Adrenal gland (tissue), 12 donors: ENCODE data around the gene TAS2R46. TPM values are rescaled to one million over a fixed set of nuclear protein-coding genes. Genes with fewer than 3 reads are reported as not detected.

Source experiments
- DNase-seq, 7 donors: peaks; one replicate each; pipeline ENCODE4 v3.0.0-alpha.2; 2019 to 2020
- H3K27ac ChIP-seq, 5 donors: fragments of 200-600 bp; sonication (generic) in 4 of 5; 1 replicate in 3 of 5; 2 replicates in 2 of 5; pipeline versions ENCODE4 v1.5.1 to v1.8.0; 2016 to 2020; ENCODE audit warnings: mild to moderate bottlenecking in 1 of 5
- H3K27me3 ChIP-seq: fragments of 200-600 bp; 2 replicates; pipeline ENCODE4 v1.8.0; 2021
- H3K36me3 ChIP-seq, 2 donors: fragments of 200-600 bp; replicated peaks in 1 of 2; 1 replicate in 1 of 2; 2 replicates in 1 of 2; pipeline versions ENCODE4 v1.5.1 to v1.8.0; 2018 to 2022
- H3K4me1 ChIP-seq, 2 donors: fragments of 200-600 bp; replicated peaks in 1 of 2; 1 replicate in 1 of 2; 2 replicates in 1 of 2; pipeline versions ENCODE4 v1.5.1 to v1.8.0; 2018 to 2021
- H3K4me3 ChIP-seq, 4 donors: fragments of 200-600 bp; sonication (generic) in 3 of 4; one replicate each; pipeline ENCODE4 v1.5.1; 2016 to 2018
- H3K9me3 ChIP-seq, 3 donors: fragments of 200-600 bp; sonication (generic) in 1 of 3; replicated peaks in 1 of 3; 1 replicate in 2 of 3; 2 replicates in 1 of 3; pipeline versions ENCODE4 v1.5.1 to v1.8.0; 2016 to 2021
- CTCF ChIP-seq, 6 experiments: fragments of 450-650 bp in 4 of 6; fragments of 200-600 bp in 2 of 6; sonication (generic) in 1 of 6; IDR thresholded peaks; 1 replicate in 5 of 6; 2 replicates in 1 of 6; pipeline versions ENCODE4 v1.5.1 to v1.8.0; 2016 to 2021; ENCODE audit warnings: antibody characterized with exemption in 6 of 6, mild to moderate bottlenecking in 2 of 6, moderate library complexity in 1 of 6
- POLR2A ChIP-seq, 2 donors: fragments of 450-650 bp; IDR thresholded peaks; one replicate each; pipeline ENCODE4 v1.6.1; 2017; ENCODE audit warnings: antibody characterized with exemption in 2 of 2, mild to moderate bottlenecking in 2 of 2, moderate library complexity in 1 of 2
- WGBS, 4 donors: extraction: QIAGEN DNeasy Blood & Tissue Kit in 2 of 4; methylation state at CpG; one replicate each; pipeline versions ENCODE4 v1.1.5 to v1.1.7; 2013 to 2017; 5-methylcytosine and 5-hydroxymethylcytosine counted together
- intact Hi-C, 2 donors: fragments of 100-400 bp; cut with DNase I; formaldehyde crosslinking; loops; one replicate each; pipeline versions ENCODE4 v1.14.1 to v1.15.0; 2022 to 2023
- polyA plus RNA-seq, 3 donors: library from polyadenylated mRNA; stranded (reverse); fragments of 200-250 nt in 2 of 3; fragments of 350-450 nt in 1 of 3; fragmentation: Illumina TruSeq in 1 of 3; extraction: RNeasy Lipid Tissue Mini Kit (QIAGEN cat#74804) in 1 of 3; gene quantifications; one replicate each; pipeline ENCODE4 v1.2.3, GENCODE V29; 2013 to 2014
- total RNA-seq, 9 donors: library from RNA; depleted of rRNA in 4 of 9; stranded (reverse); fragments of >200 nt in 4 of 9; fragments of 120-200 nt in 1 of 9; fragmentation: NEBNext Ultra II Directional in 1 of 9; extraction: Animal tissue kit (Norgen Biotek cat#: 25700) in 1 of 9; gene quantifications; one replicate each; pipeline versions ENCODE4 v1.1.0 to v1.2.4, GENCODE V29; 2013 to 2023
- donor health status: healthy with polysubstance abuse.
- donor health status: Bipolar disorder and iron deficiency.
- donor health status: DM: yes; HTN: yes; CAD: no.
- donor health status: DM: no; HTN: no; CAD: no.
- donor health status: DM: no; HTN: no; CAD: no.
- donor health status: DM: yes; HTN: yes; CAD: no.

Gene TAS2R46
- total and polyA plus RNA-seq, 12 donors = 0.10 to 7.8 (median 1.3) TPM; not detected in 2

- Histone ChIP-seq H3K9me3 (no peaks in the 10 kb centered on the region), H3K4me1 (peaks cover 8 to 23% of the 10 kb centered on the region in 2 donors), H3K36me3 (no peaks in the 10 kb centered on the region), H3K27ac (peak overlapping the region in 2 of 5 donors; percentile 13 to 21), H3K4me3 (no peak overlapping the region), H3K27me3 (no peaks in the 10 kb centered on the region)
- WGBS, 4 donors = 37 to 75% (median 47%) methylated on average over 1 of the region's 1 CpG; no CpG with 5 or more reads in 1 of the 4 donors
- intact Hi-C loops = no loop called here
- no peak for TF ChIP-seq POLR2A (IDR thresholded peaks at IDR 0.05)
- no peak for TF ChIP-seq CTCF (IDR thresholded peaks at IDR 0.05)
- no peak for DNase-seq
Measured at GRCh38 chr12:11070999-11071398, 8.9 kb upstream of the TAS2R46 start.

GRCh38 chr12:11069854-11070365, 7.8 kb upstream of the TAS2R46 start:
- Histone ChIP-seq H3K4me3 (no peak overlapping the region), H3K36me3 (no peaks in the 10 kb centered on the region), H3K4me1 (peaks cover 8 to 23% of the 10 kb centered on the region in 2 donors), H3K9me3 (no peaks in the 10 kb centered on the region), H3K27me3 (no peaks in the 10 kb centered on the region), H3K27ac (peak overlapping the region in 2 of 5 donors; percentile 19 to 66)
- TF ChIP-seq CTCF (IDR thresholded peaks at IDR 0.05) = no peak
- no peak for TF ChIP-seq POLR2A (IDR thresholded peaks at IDR 0.05)
- no peak for DNase-seq
- intact Hi-C loops = no loop called here
- 78 to 89% (median 82%) methylated on average over 5 of the region's 5 CpGs for WGBS, 4 donors

GRCh38 chr12:11067514-11067913, 5.4 kb upstream of the TAS2R46 start:
- Histone ChIP-seq H3K9me3 (no peaks in the 10 kb centered on the region), H3K4me3 (no peak overlapping the region), H3K27ac (no peak overlapping the region), H3K4me1 (peaks cover 8 to 23% of the 10 kb centered on the region in 2 donors), H3K36me3 (no peaks in the 10 kb centered on the region), H3K27me3 (no peaks in the 10 kb centered on the region)
- TF ChIP-seq CTCF (IDR thresholded peaks at IDR 0.05) = no peak
- no peak for TF ChIP-seq POLR2A (IDR thresholded peaks at IDR 0.05)
- peak; percentile 34 to 69 (median 66) for DNase-seq
- 20 to 39% (median 34%) methylated on average over 2 of the region's 2 CpGs for WGBS, 4 donors
- intact Hi-C loops = no loop called here

GRCh38 chr12:11059784-11060183, 2.3 kb downstream of the TAS2R46 start:
- Histone ChIP-seq H3K36me3 (no peaks in the 10 kb centered on the region), H3K27ac (no peak overlapping the region)
- no peak for TF ChIP-seq CTCF (IDR thresholded peaks at IDR 0.05)
- TF ChIP-seq POLR2A (IDR thresholded peaks at IDR 0.05) = no peak

More at GRCh38 chr12:11059784-11060183, 2.3 kb downstream of the TAS2R46 start:
- peaks cover 3 to 13% of the 10 kb centered on the region in 2 donors for H3K4me1 ChIP-seq
- H3K27me3 ChIP-seq = no peaks in the 10 kb centered on the region
- H3K4me3 ChIP-seq = no peak overlapping the region
- intact Hi-C loops = no loop called here
- H3K9me3 ChIP-seq = no peaks in the 10 kb centered on the region
- DNase-seq = no peak
